HUES6 (cell line): ENCODE results near the gene CBR1.

Experiments
- H3K27ac ChIP-seq: 2 replicates; pipeline ENCODE4 v1.7.0; 2013; ENCODE audit warnings: low read depth, mild to moderate bottlenecking, low read length, inconsistent platforms
- H3K27me3 ChIP-seq: 2 replicates; pipeline ENCODE4 v1.6.1; 2013; ENCODE audit warnings: low read length; ENCODE audit not compliant: control insufficient read depth, insufficient read depth
- H3K36me3 ChIP-seq: 2 replicates; pipeline ENCODE4 v1.6.1; 2013; ENCODE audit warnings: low read length; ENCODE audit not compliant: control insufficient read depth, insufficient read depth
- H3K4me1 ChIP-seq: 2 replicates; pipeline ENCODE4 v1.6.1; 2013; ENCODE audit warnings: low read length; ENCODE audit not compliant: control insufficient read depth, insufficient read depth
- H3K4me3 ChIP-seq: 2 replicates; pipeline ENCODE4 v1.5.1; 2013; ENCODE audit warnings: low read depth, low read length
- H3K9ac ChIP-seq: one replicate; pipeline ENCODE4 v1.6.1; 2013; ENCODE audit warnings: mild to moderate bottlenecking, low read length
- H3K9me3 ChIP-seq: 2 replicates; pipeline ENCODE4 v1.6.1; 2013; ENCODE audit warnings: low read depth, low read length; ENCODE audit not compliant: control insufficient read depth, insufficient read depth

CBR1 gene

GRCh38 chr21:36032647-36033406 is 37.0 kb upstream of the CBR1 start:
- no peak overlapping the region for H3K9ac ChIP-seq
- H3K27me3 ChIP-seq, result no peaks in the 10 kb centered on the region
- no peak overlapping the region for H3K4me3 ChIP-seq
- H3K36me3 ChIP-seq, result peaks cover 36% of the 10 kb centered on the region
- no peak overlapping the region for H3K27ac ChIP-seq
- H3K4me1 ChIP-seq, result peaks cover 7% of the 10 kb centered on the region
- no peaks in the 10 kb centered on the region for H3K9me3 ChIP-seq

GRCh38 chr21:36034211-36034913 is 35.5 kb upstream of the CBR1 start:
- Histone ChIP-seq H3K9me3 (no peaks in the 10 kb centered on the region), H3K27me3 (no peaks in the 10 kb centered on the region)

GRCh38 chr21:36035381-36035791 is 34.4 kb upstream of the CBR1 start:
- peaks cover 3% of the 10 kb centered on the region; the same call in 1 of the 2 replicates for H3K4me1 ChIP-seq
- no peak overlapping the region for H3K27ac ChIP-seq
- no peak overlapping the region for H3K9ac ChIP-seq
- no peak overlapping the region for H3K4me3 ChIP-seq
- no peaks in the 10 kb centered on the region for H3K27me3 ChIP-seq
- H3K36me3 ChIP-seq, result peaks cover 61% of the 10 kb centered on the region
- H3K9me3 ChIP-seq, result no peaks in the 10 kb centered on the region

More at GRCh38 chr21:36034211-36034913, 35.5 kb upstream of the CBR1 start:
- Histone ChIP-seq H3K4me1 (peaks cover 3% of the 10 kb centered on the region; the same call in 1 of the 2 replicates), H3K36me3 (peaks cover 51% of the 10 kb centered on the region), H3K27ac (no peak overlapping the region), H3K9ac (no peak overlapping the region), H3K4me3 (no peak overlapping the region)

GRCh38 chr21:36038701-36039497 is 30.9 kb upstream of the CBR1 start:
- no peak overlapping the region for H3K4me3 ChIP-seq
- no peak overlapping the region for H3K27ac ChIP-seq
- H3K9ac ChIP-seq, result no peak overlapping the region
- H3K36me3 ChIP-seq, result peaks cover 89% of the 10 kb centered on the region
- H3K9me3 ChIP-seq, result no peaks in the 10 kb centered on the region
- H3K4me1 ChIP-seq, result no peaks in the 10 kb centered on the region; the same call in 1 of the 2 replicates
- no peaks in the 10 kb centered on the region for H3K27me3 ChIP-seq

GRCh38 chr21:36039861-36040260 is 30.0 kb upstream of the CBR1 start:
- H3K4me3 ChIP-seq, result no peak overlapping the region
- no peaks in the 10 kb centered on the region for H3K27me3 ChIP-seq
- H3K9ac ChIP-seq, result no peak overlapping the region
- no peaks in the 10 kb centered on the region; the same call in 1 of the 2 replicates for H3K4me1 ChIP-seq
- H3K27ac ChIP-seq, result no peak overlapping the region
- peaks cover 89% of the 10 kb centered on the region for H3K36me3 ChIP-seq
- H3K9me3 ChIP-seq, result no peaks in the 10 kb centered on the region

GRCh38 chr21:36040389-36040788 is 29.4 kb upstream of the CBR1 start:
- Histone ChIP-seq H3K4me3 (no peak overlapping the region), H3K9ac (no peak overlapping the region), H3K36me3 (peaks cover 89% of the 10 kb centered on the region), H3K9me3 (no peaks in the 10 kb centered on the region), H3K27ac (no peak overlapping the region), H3K27me3 (no peaks in the 10 kb centered on the region), H3K4me1 (no peaks in the 10 kb centered on the region; the same call in 1 of the 2 replicates)

GRCh38 chr21:36041910-36042309 is 27.9 kb upstream of the CBR1 start:
- Histone ChIP-seq H3K4me3 (no peak overlapping the region), H3K27me3 (no peaks in the 10 kb centered on the region), H3K9ac (no peak overlapping the region), H3K36me3 (peaks cover 88% of the 10 kb centered on the region), H3K27ac (no peak overlapping the region), H3K4me1 (no peaks in the 10 kb centered on the region), H3K9me3 (no peaks in the 10 kb centered on the region)

- Histone ChIP-seq H3K27me3 (no peaks in the 10 kb centered on the region), H3K36me3 (peaks cover 89% of the 10 kb centered on the region), H3K4me3 (no peak overlapping the region), H3K9me3 (no peaks in the 10 kb centered on the region), H3K27ac (no peak overlapping the region), H3K9ac (no peak overlapping the region), H3K4me1 (no peaks in the 10 kb centered on the region)
Measured at GRCh38 chr21:36044056-36044455, 25.8 kb upstream of the CBR1 start.

GRCh38 chr21:36045993-36046392 is 23.8 kb upstream of the CBR1 start:
- Histone ChIP-seq H3K9ac (no peak overlapping the region), H3K36me3 (peaks cover 92% of the 10 kb centered on the region)

GRCh38 chr21:36047139-36047538 is 22.7 kb upstream of the CBR1 start:
- Histone ChIP-seq H3K4me3 (no peak overlapping the region), H3K4me1 (no peaks in the 10 kb centered on the region), H3K9me3 (no peaks in the 10 kb centered on the region), H3K27me3 (no peaks in the 10 kb centered on the region), H3K36me3 (peaks cover 89% of the 10 kb centered on the region), H3K9ac (no peak overlapping the region), H3K27ac (no peak overlapping the region)

More at GRCh38 chr21:36045993-36046392, 23.8 kb upstream of the CBR1 start:
- H3K4me1 ChIP-seq, result no peaks in the 10 kb centered on the region
- H3K27me3 ChIP-seq, result no peaks in the 10 kb centered on the region
- H3K27ac ChIP-seq, result no peak overlapping the region
- no peak overlapping the region for H3K4me3 ChIP-seq
- no peaks in the 10 kb centered on the region for H3K9me3 ChIP-seq
